ENCODE results near the gene TPRG1L.
"Not testable (repeated sequence)": the region's sequence is repeated elsewhere in the genome, so short reads cannot be mapped to it uniquely, and the experiment has no call there.

Gene TPRG1L

DNA sequence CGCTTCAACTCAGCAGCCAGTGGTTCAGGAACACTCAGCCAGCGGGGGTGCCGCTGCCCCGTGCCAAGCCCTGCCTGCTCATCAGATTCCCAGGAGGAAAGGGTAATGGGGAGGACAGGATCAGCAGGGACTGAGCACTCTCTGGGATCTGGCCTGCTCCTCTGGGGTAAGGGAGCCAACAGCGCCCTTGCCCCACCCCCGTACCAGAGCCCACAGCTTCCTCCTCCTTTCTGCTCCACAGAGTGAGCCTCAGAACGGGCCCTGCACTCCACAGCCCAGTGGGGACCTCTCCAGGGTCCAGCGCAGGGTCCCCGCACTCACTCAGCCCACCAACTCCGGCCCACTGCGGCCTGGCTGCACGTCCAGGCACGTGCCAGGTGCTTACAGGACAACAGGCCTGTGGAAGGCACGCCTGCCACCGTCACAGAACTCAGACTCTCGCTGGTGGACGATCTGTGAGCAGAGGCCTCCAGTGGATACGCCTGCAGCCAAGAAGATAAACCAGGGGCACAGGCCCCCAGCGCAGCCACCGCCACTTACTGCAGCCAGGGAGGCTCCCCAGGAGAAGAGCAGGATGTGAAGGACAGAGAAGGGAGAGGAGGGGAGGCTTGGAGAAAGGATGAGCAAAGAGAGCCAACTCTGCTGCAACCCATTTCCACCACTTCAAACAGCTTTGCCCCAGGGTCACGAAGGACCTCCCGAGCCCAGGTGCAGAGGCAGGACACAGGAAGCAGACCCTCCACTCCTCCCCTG is 15.6 kb upstream of the TPRG1L start:
- no peak for DNase-seq (ENCODE audit: low read depth in 3 of 3, low spot score in 1 of 3)

DNA sequence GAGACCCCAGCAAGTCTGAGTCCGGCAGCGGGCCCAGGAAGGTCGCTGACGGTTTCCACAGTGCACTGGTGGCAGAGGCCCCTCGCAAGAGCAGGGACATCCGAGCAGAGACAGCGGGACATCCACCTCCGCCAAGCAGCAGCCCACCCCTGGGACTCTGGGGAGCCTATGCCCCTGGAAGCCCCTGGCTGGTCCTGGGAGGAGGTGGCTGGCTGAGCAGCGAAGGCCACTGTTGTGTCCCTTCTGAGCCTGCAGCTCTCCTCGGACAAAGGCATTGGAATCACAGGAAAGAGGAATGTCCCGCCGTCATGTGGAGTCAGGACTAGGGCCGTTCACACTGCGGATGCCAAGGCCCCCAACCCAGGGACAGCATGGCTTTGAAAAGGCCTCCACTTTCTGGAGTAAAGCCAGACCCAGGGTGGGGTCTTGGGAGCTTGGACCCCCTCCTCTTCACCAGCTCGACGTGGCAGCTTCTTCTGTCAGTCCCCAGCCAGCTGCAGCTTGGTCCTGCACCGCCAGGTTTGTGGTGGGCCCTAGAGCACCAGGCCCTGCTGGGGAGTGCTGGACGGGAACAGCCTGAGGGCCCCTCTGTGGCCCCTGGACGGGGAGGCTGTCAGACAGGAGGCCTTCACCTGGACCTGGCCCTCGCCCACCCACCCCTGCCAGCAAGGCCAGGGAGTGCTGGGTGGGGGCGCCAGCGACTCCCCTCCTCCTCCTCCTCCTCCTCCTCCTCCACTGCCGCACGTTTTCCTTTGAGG is 14.9 kb upstream of the TPRG1L start:
- DNase-seq (ENCODE audit: low read depth in 3 of 3, low spot score in 1 of 3): no peak

DNA sequence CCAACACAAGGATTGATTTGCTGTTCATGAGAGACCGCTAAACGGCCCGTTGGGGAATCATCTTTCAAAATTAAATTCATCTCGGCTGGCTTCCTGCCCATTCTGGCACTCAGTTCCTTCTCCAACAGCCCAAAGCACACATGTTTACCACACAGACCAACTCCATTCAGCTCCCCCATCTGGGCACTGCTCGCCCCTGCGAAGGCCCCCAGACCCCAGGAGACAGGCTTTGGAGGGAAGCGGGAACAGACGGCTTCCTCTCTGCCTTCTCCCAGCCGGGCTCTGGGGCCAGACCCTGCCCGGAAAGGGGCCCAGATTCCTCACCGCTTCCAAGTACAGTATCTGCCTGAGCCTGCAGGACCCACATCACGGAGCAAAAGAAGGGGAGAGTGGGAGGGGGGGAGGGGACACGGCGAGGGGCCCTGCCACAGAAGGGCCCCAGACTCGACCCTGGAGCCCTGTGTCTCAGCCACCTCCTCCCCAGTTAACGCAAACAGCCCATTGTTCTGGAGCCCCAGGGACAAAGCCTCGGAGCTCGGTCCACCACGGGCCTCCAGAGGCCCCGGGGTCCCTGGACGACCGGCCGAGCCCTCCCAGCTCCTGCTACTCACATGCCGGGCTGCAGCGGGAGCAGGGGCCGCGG is 14.2 kb upstream of the TPRG1L start:
- no peak for DNase-seq (ENCODE audit: low read depth in 3 of 3, low spot score in 1 of 3)

DNA sequence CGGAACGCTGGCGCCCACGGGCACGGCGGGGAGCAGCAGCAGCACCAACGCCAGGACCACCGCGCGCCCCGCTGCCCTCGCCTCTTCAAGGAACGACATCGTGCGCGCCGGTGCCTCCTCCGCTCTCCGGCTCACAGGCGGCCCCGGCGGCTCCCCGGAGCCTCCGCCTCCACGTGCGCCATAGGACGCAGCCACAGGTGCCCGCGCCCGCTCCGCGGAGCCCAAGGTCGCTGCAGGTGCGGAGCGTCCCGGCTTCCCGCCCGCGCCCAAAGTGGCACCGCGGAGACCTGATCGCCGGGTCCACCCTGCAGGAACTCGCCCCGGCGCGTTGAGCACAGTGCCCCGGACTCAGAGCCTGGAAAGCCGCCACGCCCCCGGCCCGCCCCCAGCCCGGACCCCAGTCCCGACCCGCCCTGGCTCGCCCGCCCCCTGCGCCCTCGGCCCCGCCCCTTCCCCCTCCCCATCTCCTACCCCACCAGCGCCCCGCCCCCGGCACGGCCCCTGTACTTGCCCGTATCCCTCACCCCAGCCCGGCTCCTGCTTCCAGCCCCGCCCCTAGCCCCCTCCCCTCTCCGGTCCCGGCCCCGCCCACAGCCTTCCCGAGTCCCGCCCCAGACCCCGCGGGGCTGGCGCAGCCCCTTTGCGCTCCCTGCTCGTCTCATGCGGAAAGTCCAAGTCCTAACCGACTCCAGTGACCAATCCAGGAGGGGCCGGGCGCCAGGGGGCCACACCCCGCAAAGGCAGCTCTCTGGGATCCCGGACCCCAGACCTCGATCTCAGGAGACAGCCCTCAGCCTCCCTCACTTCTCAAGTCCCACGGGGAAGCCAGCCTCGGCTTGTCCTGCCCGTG is 13.4 kb upstream of the TPRG1L start, which contains the start of gene MEGF6:
Gene MEGF6 (minus strand): TSS at position 339 of the 850 bp plus-strand sequence. CDS start 240 bp downstream, at position 99.
- peak; percentile 24 to 57 (median 41) for DNase-seq (ENCODE audit: low read depth in 3 of 3, low spot score in 1 of 3)

DNA sequence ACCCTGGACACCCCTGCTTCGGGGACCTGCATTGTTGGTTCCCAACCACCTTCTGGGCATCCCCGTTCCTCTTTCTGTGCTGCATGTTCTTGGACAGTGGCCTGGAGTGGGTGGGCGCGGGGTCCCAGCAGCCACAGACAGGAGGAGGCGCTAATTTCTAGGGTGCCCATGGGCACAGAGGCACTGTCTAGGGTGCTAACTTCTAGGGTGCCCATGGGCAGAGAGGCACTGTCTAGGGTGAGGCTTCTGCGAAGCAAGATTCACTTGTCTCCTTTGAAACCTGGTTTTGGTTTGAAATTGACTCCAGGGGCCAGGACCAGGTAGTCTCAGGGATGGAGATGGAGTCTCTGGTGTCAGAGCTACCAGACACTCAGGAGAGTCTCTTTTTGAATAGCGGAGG is 12.7 kb upstream of the TPRG1L start:
- no peak for DNase-seq (ENCODE audit: low read depth in 3 of 3, low spot score in 1 of 3)

DNA sequence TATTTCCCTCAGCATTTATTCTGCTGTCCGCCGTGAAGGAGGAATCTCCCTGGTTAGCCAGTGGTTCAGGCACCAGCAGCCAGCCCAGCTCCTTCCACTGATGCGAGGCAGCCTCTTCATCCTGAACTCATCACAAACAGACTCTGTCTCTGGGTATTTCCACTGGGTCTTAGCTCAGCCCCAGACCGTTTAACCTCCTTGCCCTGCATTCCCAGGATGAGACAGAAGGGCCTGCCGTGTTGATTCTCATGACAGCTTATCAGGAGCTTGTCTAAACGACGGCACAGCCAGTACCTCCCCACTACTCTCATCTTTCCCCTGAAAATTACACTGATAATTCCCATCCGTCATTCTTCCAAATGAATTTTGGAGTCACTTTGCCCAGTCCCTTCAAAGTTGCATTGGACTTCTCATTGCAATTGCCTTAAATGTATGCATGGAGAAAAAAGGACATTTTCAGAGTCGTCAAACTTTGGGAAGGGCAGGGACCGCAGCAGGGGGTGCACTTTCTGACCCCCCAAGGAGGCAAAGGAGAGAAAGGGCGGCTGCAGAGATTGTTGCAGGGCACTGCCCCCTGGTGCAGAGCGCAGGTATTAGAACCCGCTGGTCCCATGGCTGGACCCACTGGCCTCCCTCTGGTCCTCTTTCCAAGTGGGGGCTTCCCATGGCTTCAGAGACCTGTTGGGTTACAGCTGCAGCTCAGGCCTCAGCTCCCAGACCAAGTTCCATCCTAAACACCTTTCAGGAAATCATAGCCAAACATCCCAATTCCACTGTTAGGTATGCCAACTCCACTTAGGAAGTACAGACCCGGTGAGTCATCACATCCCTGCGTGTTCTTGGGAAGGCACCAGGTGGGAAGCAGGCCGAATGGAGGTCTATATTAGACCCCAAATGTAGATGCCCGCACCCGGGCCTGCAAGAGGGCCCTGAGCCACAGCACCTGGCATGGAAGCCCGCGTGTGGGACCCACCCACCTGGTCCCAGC is 9.8 kb upstream of the TPRG1L start:
- no peak for DNase-seq (ENCODE audit: low read depth in 3 of 3, low spot score in 1 of 3)

DNA sequence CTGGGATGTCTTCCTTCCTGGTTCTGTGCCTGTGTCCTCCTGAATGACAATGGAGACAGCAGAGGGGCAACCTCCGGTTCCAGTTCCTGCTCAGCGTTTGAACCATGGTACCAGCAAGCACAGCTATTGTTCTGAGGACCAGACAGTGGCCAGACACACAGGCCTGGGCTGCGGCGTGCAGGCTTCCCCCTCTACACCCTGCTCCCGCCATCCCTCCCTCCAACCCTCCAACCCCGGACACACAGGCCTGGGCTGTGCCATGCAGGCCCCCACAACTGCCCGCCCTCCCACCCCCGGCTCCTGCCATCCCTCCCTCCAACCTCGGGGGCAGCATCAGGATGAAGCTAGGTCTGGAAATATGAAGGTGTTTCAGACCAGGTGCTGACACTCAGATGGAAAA is 8.0 kb upstream of the TPRG1L start:
- no peak for DNase-seq (ENCODE audit: low read depth in 3 of 3, low spot score in 1 of 3)

DNA sequence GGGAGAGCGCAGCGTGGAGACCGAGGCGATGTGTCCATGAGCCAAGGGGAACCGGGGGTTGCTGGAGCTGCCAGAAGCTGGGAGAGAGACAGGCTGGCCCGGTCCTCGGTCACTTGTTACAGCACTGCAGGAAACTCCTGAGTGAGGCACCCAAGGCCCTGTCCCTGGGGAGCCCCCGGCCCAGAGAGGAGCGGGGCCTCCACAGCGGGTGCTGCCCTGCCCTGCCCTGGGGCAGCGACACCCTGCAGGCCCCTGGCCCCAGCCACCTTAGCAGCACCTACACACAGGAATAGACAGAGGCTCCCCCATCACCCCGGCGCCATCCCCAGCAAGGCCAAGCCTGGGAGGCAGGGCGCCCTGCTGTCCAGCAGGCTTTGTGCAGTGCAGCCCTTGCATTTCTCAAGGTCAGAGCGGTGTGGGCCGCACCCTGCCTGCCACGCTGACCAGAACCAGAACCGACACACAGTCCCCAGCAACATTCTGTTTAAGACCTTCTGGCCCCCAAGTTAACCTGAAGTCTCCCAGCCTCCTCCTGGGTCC is 6.9 kb upstream of the TPRG1L start:
- DNase-seq (ENCODE audit: low read depth in 3 of 3, low spot score in 1 of 3): no peak

DNA sequence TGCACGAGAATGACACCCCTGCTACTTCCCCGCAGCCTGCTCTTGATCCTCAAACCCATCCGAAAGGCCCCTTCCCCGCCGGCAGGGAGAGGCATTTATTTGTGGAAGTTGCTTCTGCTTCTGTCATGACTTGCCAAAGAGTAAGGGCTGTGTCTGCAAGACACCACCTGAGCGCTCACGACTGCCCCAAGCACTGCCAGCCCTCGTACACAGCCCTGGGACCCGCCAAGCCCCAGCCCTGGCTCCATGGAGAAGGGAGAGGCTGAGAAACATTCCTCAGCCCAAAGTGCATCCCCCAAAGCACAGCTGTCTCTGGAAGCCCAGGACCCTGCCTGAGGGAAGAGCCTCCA is 6.3 kb upstream of the TPRG1L start:
- no peak for DNase-seq (ENCODE audit: low read depth in 3 of 3, low spot score in 1 of 3)

DNA sequence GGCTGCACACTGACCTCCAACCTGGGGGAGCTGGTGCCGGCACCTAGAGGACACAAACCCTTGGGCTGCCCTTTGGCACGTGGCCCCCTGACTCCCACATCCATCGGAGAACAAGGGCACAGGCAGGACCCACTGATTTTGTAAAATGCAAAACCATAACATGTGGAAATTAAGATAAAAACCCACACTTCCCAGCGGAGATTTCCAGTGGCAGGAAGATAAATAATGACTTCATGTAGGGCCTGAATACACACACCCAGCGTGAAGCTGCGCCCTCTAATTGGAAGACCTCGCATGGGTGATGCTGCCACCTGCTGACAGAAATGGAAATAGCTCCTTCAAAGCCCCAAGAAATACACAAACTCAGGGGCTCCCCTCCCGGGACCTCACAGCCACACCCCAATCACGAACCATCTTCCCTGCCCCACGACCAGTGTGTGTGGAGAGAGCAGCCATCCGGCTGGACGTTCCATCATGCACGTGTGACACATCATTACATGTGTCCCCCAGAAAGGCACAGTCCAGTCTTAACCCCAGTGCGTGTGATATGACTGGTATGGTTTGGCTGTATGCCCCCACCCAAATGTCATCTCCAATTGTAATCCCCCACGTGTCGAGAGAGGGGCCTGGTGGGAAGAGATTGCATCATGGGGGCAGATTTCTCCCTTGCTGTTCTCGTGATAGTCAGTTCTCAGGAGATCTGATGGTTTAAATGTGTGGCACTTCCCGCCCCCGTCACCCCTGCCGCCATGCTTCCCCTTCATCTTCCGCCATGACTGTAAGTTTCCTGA is 5.7 kb upstream of the TPRG1L start:
- DNase-seq (ENCODE audit: low read depth in 3 of 3, low spot score in 1 of 3): peak; percentile 45 to 55 (median 48)

DNA sequence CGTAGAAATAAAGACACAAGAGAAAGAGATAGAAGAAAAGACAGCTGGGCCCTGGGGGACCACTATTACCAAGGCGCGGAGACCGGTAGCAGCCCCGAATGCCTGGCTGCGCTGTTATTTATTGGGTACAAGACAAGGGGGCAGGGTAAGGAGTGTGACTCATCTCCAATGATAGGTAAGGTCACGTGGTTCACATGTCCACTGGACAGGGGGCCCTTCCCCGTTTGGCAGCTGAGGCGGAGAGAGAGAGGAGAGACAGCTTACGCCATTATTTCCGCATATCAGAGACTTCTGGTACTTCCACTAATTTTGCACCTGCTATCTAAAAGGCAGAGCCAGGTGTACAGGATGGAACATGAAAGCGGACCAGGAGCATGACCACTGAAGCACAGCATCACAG is 4.1 kb upstream of the TPRG1L start:
- no peak for DNase-seq (ENCODE audit: low read depth in 3 of 3, low spot score in 1 of 3)

DNA sequence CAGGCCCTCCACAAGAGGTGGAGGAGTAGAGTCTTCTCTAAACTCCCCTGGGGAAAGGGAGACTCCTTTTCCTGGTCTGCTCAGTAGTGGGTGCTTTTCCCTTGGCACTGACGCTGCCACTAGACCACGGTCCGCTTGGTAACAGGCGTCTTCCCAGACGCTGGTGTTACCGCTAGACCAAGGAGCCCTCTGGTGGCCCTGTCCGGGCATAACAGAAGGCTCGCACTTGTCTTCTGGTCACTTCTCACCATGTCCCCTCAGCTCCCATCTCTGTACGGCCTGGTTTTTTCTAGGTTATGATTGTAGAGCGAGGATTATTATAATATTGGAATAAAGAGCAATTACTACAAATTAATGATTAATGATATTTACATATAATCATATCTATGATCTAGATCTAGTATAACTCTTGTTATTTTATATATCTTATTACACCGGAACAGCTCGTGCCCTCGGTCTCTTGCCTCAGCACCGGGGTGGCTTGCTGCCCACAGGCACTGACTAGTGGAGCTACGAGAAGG is 3.6 kb upstream of the TPRG1L start:
- DNase-seq (ENCODE audit: low read depth in 3 of 3, low spot score in 1 of 3): not testable (repeated sequence)

DNA sequence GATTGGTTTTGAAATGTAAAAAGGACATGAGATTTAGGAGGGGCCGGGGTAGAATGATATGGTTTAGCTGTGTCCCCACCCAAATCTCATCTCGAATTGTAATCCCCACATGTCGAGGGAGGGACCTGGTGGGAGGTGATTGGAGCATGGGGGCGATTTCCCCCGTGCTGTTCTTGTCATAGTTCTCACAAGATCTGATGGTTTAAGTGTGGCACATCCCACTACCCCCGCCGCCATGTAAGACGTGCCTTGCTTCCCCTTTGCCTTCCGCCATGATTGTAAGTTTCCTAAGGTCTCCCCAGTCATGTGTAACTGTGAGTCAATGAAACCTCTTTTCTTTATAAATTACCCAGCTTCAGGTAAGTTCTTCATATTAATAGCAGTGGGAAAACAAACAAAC is 2.7 kb upstream of the TPRG1L start:
- not testable (repeated sequence) for DNase-seq (ENCODE audit: low read depth in 3 of 3, low spot score in 1 of 3)

DNA sequence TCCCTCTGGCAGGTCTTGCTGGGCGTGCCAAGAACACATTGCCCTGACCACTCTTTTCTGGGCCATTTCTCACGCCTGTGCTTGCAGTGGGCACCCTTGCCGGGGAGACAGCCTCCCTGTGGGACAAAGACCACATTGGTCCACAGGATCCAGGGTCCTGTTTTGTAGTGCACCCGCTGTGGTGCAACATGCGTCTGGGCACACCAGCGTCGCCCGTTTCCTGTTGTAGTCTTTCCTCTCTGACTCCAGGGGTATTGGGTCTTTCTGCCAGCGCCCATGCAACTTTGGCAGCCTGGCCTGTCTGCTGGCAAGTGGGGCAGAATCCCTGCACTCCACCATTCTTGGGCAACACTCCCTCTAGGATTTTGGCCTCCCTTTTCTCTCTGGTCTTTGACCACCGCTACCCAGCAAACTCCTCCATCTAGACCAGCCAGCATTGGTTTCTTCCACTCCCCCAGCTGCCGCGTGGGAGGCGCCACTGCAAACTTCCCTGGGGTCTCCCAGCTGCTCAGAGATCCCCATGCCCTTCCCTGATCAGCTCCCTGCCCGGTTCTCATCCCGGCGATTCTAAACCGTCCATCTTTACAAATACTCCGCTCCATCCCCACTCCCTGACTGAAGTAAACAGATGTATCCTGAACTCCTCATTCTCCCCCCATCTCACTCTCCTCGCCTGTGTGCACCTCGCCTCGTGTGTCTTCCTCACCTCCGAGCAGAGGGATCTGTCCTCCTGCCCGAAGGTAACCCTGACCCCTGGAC is 1.2 kb upstream of the TPRG1L start:
- DNase-seq (ENCODE audit: low read depth in 3 of 3, low spot score in 1 of 3): no peak

DNA sequence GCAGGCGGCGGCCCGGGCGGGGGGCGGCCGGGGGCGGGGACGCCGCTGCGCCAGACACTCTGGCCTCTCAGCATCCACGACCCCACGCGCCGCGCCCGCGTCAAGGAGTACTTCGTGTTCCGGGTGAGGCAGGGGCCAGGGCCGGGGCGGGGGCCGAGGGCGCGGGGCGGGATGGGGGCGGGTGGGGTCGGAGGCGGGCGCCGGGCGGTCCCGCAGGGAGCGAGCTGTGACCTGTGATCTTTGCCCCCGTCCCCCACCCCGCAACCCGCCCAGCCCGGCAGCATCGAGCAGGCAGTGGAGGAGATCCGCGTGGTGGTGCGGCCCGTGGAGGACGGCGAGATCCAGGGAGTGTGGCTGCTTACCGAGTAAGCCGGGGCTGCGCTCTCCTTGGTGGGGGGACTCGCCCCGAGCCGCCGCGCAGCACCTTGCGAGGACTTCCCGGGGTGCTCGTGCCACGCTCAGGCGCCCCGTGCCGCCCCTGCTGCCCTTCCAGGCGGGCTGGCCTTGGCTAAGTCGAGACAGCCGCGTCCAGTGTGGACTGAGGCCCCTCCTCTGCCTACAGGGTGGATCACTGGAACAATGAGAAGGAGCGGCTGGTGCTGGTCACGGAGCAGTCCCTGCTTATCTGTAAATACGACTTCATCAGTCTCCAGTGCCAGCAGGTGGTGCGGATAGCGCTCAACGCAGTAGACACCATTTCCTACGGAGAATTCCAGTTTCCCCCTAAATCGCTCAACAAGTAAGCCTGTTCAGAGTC is 514 bp downstream of the TPRG1L start:
- DNase-seq (ENCODE audit: low read depth in 3 of 3, low spot score in 1 of 3): no peak

DNA sequence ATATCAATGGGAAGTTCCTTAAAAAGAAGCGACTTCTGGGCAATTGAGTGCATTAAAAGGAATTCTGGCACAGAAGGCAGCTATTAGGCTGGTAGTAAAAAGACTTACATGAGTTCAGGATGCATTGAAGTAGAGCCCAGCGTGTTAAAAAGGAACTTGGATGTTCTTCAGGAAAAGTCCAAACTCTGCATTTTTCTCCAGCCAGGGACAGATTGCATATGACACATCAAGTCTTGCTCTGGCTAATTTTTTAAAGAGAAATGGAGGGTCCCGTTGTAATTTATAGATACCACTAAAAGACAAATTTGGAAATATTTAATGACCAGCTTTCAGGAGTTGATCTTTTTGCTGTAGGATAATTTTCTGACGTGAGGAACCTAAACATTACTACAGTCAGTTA is 1.2 kb downstream of the TPRG1L start:
- DNase-seq (ENCODE audit: low read depth in 3 of 3, low spot score in 1 of 3): no peak

DNA sequence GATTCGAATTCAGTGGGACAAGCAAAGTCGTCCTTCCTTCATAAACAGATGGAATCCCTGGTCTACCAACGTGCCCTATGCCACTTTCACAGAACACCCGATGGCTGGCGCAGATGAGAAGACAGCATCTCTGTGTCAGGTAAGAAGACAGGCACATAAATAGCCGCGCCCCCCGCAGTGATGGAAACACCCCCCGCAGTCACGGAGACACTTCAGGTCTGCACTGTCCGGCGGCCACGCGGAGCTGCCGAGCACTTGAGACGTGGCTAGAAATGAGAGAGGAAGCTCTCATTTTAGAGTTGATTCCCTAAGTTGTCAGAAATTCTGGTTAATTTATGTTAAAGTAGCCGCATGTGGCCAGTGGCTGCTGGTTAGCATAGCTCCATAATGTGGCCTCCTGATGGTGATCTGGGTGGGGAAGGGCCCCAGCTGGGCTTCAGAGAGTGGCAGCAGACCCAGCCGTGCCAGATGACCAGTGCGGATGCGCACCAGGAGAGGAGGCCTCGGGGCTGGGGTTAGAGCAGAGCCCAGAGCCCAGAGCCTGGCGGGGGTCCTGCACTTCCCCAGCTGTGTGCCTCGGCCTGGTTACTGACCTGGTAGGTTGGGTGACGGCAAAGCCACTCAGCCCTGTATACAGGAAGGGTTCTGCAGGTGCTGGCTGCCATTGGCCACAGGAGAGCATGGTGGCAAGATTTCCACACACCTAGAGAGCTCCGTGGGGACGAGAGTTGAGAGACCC is 2.9 kb downstream of the TPRG1L start:
- no peak for DNase-seq (ENCODE audit: low read depth in 3 of 3, low spot score in 1 of 3)

Data from stimulated activated CD4-positive, alpha-beta T cell treated with anti-CD3 and anti-CD28 coated beads, TNF-alpha, amount 100 ng/mL, for 1 hour (primary cell).